NK-92 (cell line): ENCODE data around the gene VPS25.
"Not testable (repeated sequence)": the region's sequence is repeated elsewhere in the genome, so short reads cannot be mapped to it uniquely, and the experiment has no call there.

Experiments
- DNase-seq: peaks from one replicate; lab custom pipeline; 2025; ENCODE audit not compliant: unreplicated experiment; lab: John Stamatoyannopoulos, UW

The VPS25 gene

DNA sequence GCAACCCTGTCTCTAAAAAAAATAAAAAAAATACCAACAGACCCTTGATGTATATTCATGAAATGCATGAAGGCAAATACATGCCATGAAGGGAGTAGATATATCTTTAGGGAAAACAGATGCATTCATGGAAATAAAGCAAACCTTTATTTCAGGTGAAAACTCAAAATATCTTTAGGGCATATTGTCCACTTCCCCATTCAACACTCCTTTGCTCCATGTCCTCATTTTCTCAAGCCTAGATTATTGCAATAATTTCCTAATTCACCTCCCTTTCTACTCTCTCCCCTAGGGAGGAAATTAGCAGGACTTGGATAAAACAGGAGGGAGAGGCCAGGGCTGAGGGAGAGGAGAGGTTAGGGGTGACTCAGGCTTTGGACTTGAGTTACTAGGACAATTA lies 5.7 kb upstream of the VPS25 start:
- no peak for DNase-seq

DNA sequence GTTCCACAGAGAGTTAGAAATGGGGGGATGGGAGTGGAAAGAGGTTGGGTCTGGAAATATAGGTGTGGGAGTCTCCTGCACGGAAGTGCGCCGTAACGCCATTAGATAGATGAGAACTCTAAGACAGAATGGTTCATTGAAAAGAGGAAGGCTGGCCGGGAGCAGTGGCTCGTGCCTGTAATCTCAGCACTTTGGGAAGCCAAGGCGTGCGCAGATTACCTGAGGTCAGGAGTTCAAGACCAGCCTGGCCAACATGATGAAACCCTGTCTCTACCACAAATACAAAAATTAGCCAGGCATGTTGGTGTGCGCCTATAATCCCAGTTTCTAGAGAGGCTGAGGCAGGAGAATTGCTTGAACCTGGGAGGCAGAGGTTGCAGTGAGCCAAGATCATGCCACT lies 5.2 kb upstream of the VPS25 start:
- not testable (repeated sequence) for DNase-seq

DNA sequence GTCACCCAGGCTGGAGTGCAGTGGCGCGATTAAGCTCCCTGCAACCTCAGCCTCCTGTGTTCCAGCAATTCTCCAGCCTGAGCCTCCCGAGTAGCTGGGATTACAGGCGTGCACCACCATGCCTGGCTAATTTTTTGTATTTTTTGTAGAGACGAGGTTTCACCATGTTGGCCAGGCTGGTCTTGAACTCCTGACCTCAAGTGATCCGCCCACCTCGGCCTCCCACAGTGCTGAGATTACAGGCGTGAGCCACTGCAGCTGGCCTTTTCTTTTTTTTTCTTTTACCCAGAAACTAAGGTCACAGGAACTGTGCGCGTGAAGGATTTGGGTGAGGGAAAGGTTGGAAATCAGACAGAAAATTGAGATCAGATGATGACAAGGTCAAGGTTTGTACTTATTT lies 3.3 kb upstream of the VPS25 start:
- DNase-seq, result not testable (repeated sequence)

DNA sequence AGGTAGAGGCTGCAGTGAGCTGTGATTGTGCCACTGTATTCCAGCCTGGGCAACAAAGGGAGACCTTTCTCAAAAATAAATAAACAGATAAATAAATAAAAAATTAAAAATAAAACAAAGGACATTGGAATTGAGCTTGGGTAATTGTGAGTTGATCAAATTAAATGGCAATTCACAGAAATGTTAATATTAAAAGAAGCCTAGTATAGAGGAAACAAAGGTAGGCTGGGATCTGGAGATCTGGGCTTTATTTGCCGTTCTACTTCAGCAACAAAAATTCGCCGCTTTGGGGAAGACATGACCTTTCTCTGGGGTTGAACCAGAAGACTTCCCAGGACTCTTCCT lies 332 bp upstream of the VPS25 start:
- DNase-seq, result no peak

DNA sequence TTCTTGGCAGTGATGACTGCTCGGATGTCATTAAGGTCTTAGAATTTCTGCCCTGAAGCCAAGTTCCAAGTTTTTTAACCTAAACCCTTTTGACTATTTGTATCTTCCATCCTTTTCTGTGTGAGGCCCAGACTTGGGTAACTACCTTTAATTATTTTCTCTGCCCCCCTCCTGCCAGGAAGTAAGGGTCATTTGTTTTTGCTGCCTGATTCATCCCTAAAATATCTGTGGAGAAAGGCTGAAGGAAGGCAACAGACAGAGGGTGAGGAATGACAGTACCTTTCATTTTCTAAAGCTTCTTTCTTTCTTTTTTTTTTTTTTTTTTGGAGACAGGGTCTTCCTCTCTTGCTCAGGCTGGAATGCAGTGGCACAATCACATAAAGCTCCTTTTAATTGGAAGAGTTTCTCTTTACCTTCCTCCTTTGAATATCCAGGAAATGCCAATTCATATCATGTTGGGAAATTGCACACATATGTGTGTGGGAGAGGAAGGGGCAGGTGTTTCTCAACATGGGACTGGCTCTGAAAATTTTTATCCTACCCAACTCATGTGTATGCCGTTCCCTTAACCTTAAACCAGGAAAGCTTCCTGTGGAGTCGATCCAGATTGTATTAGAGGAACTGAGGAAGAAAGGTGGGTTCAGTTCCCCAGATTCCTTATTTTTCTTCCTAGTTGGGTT lies 957 bp downstream of the VPS25 start:
- no peak for DNase-seq

DNA sequence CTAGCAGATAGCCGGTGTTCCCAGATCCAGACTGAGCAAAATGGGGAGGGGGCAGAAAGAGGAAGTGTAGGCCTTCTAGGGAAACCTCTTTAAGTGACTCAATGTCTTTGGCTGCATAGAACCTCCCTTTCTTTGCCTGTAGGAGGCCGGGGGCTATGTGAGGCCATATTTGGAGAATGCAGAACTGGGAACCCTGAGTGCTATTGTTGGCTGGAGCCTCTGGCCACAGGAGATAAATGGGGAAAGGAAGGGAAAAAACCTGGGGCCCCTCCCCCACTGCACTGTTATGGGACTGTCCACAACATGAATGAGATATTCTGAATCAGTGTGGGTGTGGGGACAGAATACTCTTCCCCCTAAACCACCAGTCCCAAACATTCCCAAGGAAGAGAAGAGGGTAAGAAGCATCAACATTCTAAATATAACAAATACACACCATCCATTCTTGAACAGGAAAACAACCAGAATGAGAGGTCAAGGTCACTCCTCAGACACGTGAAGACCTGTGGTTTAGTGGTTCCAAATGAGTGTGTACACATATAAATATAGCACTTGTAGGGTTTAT lies 2.4 kb downstream of the VPS25 start:
- DNase-seq, result no peak

DNA sequence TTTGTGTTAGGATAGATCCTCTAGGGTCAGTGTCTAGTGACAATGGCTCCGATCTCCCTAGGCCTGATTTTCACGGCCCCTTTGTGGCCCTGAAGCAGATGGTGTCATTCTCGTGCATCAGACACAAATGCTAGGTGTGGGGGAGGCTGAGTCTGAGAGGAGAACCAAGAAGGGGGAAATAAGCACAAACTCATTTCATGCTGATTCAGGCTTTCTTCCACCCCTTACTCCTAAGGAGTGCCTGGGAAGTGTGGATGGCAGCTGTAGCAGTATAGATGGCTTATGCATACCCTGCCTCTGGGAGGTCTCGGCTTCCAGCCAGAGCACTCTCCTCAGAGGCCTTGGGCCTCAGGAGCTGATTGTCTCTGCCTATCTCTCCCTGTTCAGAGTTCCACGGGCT lies 5.3 kb downstream of the VPS25 start:
- no peak for DNase-seq

DNA sequence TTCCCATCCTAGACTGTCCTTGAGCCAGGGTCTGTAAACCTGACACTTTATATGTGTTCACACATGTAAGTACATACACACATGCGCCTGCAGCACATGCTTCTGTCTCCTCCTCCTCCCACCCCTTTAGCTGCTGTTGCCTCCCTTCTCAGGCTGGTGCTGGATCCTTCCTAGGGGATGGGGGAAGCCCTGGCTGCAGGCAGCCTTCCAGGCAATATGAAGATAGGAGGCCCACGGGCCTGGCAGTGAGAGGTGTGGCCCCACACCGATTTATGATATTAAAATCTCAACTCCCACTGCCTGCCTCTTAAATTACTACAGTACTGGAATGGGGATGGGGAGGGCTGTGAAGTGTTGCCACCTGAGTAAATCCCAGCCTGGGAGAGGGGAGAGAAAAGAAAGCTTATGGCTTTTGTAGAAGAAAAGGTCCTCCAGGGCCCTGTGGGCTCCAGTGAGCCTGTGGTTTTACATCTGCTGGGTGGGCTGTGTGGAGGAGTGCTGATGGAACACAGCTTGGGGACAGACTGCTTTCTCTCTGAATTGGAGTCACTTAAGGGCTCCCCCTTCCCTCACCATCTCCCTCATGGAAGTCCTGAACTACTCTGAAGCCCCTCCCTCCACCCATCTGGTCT lies 6.2 kb downstream of the VPS25 start:
- DNase-seq, result no peak

DNA sequence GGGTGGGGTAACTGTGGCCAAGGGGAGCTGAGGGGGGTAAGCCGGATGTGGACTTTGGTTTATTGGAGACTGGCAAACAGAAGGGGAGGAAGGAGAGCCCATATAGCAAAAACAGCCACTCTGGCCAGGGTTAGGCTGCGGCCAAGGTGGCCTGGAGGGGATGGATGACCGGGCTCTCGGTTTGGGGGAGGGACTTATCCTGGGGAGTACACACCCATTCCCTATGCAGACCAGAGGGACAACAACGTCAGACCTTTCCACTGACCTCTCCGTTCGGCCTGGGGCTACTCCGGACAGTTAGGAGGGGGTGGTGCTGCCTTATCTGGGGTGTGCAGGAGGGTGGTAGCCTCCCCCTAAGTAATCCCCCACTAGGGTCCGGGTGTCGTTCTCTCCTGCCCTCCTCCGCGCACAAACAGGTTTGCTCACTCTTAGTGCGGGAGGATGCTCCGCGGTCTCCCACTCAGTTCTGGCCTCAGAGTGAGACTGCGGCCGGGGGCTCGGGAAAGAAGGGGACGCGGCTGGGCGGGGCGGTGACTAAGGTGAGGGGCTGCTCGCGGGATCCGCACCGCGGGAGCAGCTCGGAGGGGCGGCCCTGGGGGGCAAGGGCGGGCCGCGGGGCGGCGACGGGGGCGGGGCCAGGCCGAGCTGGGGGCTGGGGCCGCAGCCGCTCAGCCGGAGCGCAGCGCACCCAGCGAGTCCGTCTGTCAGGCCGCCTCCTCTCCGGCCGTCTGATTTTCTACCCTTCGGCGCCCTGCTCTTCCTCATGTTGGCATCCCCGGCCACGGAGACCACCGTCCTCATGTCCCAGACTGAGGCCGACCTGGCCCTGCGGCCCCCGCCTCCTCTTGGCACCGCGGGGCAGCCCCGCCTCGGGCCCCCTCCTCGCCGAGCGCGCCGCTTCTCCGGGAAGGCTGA lies 6.9 kb downstream of the VPS25 start, which contains the start of gene WNK4:
Gene WNK4 (plus strand): TSS at position 675 of the 915 bp plus-strand sequence. CDS start 89 bp downstream, at position 764.
- no peak for DNase-seq

DNA sequence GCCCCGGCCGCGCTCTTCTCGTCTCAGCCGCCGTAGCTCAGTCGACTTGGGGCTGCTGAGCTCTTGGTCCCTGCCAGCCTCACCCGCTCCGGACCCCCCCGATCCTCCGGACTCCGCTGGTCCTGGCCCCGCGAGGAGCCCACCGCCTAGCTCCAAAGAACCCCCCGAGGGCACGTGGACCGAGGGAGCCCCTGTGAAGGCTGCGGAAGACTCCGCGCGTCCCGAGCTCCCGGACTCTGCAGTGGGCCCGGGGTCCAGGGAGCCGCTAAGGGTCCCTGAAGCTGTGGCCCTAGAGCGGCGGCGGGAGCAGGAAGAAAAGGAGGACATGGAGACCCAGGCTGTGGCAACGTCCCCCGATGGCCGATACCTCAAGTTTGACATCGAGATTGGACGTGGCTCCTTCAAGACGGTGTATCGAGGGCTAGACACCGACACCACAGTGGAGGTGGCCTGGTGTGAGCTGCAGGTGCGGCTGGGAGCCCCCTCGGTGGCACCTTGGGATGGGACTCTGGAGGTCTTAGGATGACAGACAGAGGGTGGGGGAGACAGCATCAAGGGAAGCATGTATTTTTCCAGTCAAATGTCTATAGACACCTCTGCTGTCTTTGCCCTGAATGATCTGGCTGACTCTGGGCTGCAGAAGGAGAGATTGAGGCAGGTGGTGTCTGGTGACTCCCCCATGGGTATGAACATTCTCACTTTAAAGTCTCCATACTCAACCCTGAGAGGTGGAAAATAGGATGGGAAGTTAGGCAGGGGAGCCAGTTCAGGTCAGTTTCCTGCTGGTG lies 7.8 kb downstream of the VPS25 start:
- no peak for DNase-seq

DNA sequence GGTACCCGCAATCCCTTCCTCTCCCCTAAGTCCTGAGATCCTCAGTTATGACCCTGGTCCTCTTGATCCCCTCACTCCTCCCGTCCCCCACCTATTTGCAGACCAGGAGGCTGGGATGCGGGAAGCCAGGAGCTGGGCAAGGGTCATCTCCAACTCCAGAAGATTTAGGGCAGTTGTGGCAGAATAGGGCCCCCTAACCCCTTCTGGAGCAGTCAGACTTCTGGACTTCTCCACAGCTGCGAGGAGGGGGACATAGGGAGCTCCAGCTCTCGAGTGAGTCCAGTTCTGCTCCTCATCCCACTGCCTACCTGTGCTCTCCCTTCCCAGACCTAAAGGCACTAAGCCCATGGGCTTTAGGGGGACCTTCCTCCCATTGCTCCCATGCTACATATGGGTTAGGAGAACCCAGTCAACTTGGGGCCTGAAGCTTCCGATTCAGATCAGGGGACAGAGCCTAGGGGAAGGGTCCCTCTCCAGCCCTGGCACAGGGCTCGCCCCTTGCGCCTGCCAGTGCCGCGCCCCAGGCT lies 8.5 kb downstream of the VPS25 start:
- DNase-seq, result no peak

DNA sequence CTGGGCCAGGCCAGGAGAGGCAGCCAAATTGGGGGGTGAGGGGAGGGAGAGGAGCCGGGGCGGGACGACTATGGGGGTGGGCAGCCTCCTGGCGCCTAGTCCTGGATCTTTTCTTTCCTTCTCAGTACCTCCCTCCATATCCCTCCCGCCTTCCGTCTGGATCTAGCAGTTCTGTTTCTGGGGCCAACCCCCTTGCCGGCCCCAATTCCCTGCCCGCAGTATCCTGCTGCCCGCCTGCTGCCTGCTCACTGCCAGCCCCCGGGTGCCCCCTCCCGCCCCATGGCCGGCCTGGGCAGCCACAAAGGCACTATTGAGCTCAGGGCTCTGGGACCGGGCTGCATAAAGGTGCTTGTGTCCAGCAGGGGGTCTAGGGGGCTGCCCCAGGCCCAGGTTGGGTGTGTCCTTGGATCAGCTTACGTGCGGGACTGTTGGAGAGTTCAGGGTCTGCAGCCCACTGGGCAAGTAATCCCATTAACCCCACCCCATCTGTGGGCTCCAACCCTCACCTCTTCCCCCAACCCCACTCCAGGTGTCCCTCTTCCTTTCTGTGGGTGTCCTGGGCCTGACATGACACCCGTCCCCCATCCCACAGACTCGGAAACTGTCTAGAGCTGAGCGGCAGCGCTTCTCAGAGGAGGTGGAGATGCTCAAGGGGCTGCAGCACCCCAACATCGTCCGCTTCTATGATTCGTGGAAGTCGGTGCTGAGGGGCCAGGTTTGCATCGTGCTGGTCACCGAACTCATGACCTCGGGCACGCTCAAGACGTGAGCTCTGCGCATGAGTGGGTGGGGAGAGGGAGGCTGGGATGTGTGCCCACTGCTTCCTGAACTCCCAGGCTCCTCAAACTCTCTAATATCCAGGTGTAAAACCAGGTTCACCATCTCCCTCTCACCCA lies 9.2 kb downstream of the VPS25 start:
- no peak for DNase-seq

DNA sequence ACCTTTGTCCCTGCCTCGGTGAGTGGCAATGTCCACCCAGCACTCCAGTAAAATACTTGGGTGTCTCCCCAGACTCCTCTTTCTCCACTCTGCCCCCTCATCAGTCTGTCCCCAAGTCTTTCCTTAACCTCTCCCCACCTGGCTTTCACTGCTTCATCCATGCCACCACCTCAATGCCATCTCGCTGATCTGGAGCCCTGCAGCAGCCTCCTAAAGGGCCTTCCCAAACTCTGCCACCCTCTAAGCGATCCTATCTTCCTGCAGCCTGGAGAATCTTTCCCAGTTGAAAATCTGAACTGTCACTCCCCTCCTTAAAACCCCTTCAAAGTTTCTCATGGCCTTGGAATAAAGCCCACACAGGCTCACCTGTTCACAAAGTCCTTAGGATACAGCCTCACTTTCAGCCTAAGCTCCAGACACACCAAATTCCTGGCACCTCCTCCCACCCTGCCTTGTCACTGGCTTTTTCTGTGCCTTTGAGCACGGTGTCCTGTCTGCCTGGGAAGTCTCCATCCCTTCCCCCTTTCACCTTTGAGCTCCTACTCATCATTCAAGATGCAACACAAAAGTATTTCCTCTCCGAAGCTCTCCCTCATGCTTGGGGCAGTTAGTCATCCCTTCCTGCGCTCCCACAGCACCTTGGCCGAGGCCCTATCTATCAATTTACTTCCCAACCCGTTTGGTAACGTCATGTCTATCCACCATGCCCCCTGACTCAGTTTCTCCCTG lies 10.0 kb downstream of the VPS25 start:
- no peak for DNase-seq

DNA sequence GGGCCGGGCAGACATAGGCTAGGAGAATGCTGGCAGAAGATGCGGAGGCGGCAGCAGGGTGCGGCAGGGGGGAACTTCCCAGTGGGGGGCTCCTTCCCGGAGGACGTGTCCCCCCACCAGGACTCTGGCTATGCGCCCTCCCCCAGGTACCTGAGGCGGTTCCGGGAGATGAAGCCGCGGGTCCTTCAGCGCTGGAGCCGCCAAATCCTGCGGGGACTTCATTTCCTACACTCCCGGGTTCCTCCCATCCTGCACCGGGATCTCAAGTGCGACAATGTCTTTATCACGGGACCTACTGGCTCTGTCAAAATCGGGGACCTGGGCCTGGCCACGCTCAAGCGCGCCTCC lies 10.5 kb downstream of the VPS25 start:
- DNase-seq, result no peak

DNA sequence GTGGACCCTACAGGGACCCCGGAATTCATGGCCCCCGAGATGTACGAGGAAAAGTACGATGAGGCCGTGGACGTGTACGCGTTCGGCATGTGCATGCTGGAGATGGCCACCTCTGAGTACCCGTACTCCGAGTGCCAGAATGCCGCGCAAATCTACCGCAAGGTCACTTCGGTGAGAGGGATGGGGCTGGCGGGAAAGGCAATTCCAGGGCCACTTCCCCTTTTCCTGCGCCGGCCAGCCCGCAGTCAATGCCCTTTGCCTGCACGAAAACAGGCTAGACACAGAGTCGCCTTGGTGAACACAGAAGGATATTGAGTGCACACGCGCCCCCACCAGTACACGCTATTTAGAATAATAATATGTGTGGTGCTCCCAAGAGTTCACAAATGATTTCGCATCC lies 11.2 kb downstream of the VPS25 start:
- DNase-seq, result no peak

DNA sequence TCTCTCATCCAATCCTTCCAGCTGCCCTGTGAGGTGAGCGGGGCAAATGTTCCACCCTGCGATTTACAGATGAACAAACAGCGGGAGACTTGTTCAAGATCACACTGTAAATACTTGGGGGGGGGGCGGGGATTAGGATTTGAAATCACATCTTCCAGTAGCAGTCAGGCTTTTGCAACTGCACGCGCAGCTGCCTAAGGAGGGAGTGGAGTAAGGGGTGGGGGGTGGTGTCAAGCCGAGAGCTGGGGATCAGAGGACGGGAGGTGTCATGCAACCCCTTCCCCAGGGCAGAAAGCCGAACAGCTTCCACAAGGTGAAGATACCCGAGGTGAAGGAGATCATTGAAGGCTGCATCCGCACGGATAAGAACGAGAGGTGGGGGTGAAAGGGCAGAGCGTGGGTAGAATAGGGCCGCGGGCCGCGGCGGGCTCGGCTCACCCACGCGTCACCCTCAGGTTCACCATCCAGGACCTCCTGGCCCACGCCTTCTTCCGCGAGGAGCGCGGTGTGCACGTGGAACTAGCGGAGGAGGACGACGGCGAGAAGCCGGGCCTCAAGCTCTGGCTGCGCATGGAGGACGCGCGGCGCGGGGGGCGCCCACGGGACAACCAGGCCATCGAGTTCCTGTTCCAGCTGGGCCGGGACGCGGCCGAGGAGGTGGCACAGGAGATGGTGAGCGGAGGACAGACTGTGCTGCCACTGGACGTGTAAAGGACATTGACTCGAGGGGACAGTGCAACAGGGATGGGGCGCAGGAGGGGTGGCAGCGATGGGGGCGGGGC lies 11.8 kb downstream of the VPS25 start:
- DNase-seq, result no peak

DNA sequence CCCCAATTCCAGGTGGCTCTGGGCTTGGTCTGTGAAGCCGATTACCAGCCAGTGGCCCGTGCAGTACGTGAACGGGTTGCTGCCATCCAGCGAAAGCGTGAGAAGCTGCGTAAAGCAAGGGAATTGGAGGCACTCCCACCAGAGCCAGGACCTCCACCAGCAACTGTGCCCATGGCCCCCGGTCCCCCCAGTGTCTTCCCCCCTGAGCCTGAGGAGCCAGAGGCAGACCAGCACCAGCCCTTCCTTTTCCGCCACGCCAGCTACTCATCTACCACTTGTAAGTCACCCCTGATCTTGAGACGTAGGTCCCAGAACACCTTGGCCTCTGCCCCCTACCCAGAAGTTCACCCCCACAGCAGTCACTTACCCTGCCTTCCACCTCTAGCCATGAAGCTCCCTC lies 14.0 kb downstream of the VPS25 start:
- DNase-seq, result no peak

DNA sequence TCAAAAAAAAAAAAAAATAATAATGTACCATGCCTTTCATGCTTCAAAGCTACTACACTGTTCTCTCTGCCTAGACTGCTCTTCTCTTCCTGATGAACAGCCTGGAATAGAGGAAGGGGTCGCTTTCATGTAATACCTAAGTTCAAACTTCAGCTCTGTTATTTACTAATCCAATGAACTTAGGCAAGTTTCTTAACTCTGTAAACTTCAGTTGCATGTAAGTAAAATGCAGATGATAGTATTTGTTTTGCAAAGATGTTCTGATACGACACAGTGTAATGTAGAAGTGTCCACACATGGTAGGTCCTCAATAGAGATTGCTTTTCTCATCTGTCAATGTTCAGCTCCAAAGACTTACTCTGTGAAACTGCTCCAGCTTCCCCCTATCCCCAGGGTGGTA lies 18.7 kb downstream of the VPS25 start:
- no peak for DNase-seq
